SKM-1 treated with dmso at 0.1 percent for 144 hours (cell line): ENCODE measurements around the gene PON3.

Source experiments
- DNase-seq: peaks from one replicate; lab custom pipeline; 2025; ENCODE audit not compliant: unreplicated experiment; lab: John Stamatoyannopoulos, UW

The PON3 gene

GRCh38 chr7:95309951-95310350, 86.2 kb downstream of the PON3 start:
- DNase-seq: no peak
